ENCODE data around the gene ABI3BP.

ABI3BP gene

DNA sequence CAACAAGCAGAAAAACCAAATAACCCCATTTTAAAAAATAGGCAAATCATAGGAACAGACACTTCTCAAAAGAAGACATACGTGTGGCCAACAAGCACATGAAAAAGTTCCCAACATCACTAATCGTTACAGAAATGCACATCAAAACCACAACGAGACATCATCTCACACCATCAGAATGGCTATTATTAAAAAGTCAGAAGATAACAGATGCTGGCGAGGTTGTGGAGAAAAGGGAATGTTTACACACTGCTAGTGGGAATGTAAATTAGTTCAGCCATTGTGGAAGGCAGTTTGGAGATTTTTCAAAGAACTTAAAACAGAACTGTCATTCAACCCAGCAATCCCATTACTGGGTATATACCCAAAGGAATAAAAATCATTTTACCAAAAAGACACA lies 60.7 kb downstream of the ABI3BP start:
- no peaks in the 10 kb centered on the region for H3K4me1 Mint-ChIP-seq
- no peak overlapping the region for H3K4me3 Mint-ChIP-seq
- H3K27ac Mint-ChIP-seq, result no peak overlapping the region
- no peaks in the 10 kb centered on the region for H3K36me3 Mint-ChIP-seq
- H3K27me3 Mint-ChIP-seq, result peaks cover 5% of the 10 kb centered on the region
- H3K9me3 Mint-ChIP-seq, result peaks cover 4% of the 10 kb centered on the region

- Mint-ChIP-seq H3K27me3 (peaks cover 5% of the 10 kb centered on the region), H3K27ac (no peak overlapping the region), H3K4me1 (no peaks in the 10 kb centered on the region), H3K36me3 (no peaks in the 10 kb centered on the region), H3K9me3 (peaks cover 4% of the 10 kb centered on the region), H3K4me3 (no peak overlapping the region)
Observed at GRCh38 chr3:100928638-100929428, 64.4 kb downstream of the ABI3BP start.

- H3K27me3 Mint-ChIP-seq, result peaks cover 8% of the 10 kb centered on the region
- H3K9me3 Mint-ChIP-seq, result peaks cover 4% of the 10 kb centered on the region
- no peaks in the 10 kb centered on the region for H3K4me1 Mint-ChIP-seq
- H3K27ac Mint-ChIP-seq, result no peak overlapping the region
- H3K36me3 Mint-ChIP-seq, result no peaks in the 10 kb centered on the region
- no peak overlapping the region for H3K4me3 Mint-ChIP-seq
Observed at GRCh38 chr3:100927775-100928174, 65.4 kb downstream of the ABI3BP start.

DNA sequence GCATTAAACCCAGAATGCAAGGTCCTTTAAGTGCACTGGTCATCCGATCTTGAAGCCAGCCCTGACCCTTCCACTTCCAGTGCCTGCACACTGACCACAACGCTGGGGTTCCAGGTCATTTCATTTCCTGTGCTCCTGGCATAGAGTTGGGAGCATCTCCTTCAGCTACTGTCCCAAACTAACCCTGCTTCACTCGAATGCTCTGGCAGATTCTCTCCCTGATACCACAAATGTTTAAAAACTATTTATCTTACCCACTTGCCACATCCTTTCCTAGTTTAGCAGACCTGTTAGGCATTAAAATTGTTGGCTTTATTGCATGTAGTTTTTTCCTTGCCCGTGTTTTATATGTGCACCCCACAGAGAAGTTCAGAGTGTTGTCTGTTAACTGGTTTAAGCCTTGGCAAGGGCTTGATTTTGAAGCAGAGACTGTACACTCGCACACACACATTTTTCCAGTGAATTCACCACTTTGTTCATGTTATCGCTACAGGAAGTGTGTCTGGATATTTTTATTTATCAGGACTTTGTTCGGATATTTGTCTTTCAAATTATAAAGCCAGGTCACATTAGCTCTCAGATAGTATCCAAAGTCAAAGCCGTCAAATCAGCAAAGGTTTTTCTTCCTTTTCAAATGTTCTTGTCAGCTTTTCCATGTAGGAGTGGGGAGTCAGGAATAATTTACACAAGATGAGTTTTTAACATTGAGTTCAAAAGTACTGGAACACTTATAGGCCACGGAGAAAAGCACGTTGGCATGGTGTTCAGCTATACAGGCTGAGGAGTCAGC lies 77.3 kb downstream of the ABI3BP start:
- H3K9me3 Mint-ChIP-seq, result no peaks in the 10 kb centered on the region
- H3K27me3 Mint-ChIP-seq, result peaks cover 9% of the 10 kb centered on the region
- no peak overlapping the region for H3K27ac Mint-ChIP-seq
- H3K4me3 Mint-ChIP-seq, result no peak overlapping the region
- no peaks in the 10 kb centered on the region for H3K4me1 Mint-ChIP-seq
- H3K36me3 Mint-ChIP-seq, result no peaks in the 10 kb centered on the region

GRCh38 chr3:100913870-100914648 lies 79.2 kb downstream of the ABI3BP start:
- H3K9me3 Mint-ChIP-seq, result no peaks in the 10 kb centered on the region
- H3K27ac Mint-ChIP-seq, result no peak overlapping the region
- H3K36me3 Mint-ChIP-seq, result no peaks in the 10 kb centered on the region

DNA sequence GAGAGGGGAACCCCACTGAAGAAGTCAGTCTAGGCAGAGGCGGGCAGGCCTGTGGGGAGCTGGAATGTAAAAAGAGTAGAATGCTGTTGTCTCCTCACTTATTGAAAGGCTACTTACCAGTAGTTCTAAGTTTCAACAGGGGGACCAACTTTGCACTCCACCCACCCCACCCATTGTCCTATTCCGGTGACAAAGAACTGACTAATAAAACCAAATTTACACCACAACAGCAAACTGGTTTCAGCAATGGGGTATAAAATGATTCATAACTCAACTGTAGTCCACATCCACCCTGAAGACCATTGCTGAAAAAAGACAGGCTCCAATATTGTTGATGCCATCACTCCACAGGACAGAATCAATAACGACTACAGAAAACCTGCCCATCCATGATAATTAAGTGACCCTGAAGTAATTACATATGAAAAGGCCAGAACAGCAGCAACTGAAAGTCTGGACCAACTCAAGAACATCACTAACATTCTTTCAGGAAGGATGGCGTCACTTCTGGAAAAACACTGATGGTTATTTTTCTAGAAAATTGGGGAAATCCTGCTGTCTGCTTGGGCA lies 80.2 kb downstream of the ABI3BP start:
- H3K36me3 Mint-ChIP-seq, result no peaks in the 10 kb centered on the region
- no peaks in the 10 kb centered on the region for H3K9me3 Mint-ChIP-seq
- no peak overlapping the region for H3K4me3 Mint-ChIP-seq
- no peak overlapping the region for H3K27ac Mint-ChIP-seq
- no peaks in the 10 kb centered on the region for H3K4me1 Mint-ChIP-seq
- H3K27me3 Mint-ChIP-seq, result peaks cover 10% of the 10 kb centered on the region

More at GRCh38 chr3:100913870-100914648, 79.2 kb downstream of the ABI3BP start:
- no peak overlapping the region for H3K4me3 Mint-ChIP-seq
- peaks cover 8% of the 10 kb centered on the region for H3K27me3 Mint-ChIP-seq
- H3K4me1 Mint-ChIP-seq, result no peaks in the 10 kb centered on the region

DNA sequence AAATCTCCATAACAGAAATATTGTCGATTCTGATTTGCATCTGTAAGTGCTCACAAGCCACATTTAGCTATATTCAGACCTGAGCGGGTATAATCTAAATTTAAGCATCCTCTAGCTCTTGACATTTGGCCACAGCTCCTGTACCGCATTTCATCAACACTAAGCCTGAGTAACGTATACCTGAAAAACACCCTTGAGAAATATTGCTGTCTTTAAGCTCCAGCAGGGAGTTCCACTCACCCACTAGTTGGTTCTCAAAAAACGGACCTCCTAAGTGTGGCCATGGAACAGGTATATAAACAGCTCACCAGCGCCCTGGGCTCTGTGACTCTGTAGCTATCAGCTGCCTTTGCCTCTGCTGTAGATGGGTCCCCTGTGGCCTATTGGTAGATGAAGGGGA lies 80.7 kb downstream of the ABI3BP start:
- H3K9me3 Mint-ChIP-seq, result no peaks in the 10 kb centered on the region
- peaks cover 10% of the 10 kb centered on the region for H3K27me3 Mint-ChIP-seq
- no peaks in the 10 kb centered on the region for H3K4me1 Mint-ChIP-seq
- H3K4me3 Mint-ChIP-seq, result no peak overlapping the region
- no peaks in the 10 kb centered on the region for H3K36me3 Mint-ChIP-seq
- no peak overlapping the region for H3K27ac Mint-ChIP-seq

DNA sequence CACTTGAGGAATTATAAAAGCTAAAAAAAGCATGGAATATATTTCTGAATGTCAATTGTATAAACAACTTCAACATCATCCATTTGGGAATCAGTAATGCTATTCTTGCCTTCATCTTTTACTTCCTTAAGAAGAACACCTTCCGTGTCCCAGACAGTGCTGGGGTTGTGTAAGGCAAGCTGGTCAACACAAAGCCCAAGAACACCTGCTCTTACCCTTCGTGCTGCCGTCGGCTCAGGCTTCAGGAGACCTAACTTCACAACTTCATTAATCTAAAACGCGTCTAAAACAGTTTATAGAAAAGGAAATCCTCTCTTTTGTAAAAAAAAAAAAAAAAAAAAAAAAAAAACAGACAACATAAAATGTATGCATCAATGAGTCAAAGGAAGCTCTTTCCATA lies 81.3 kb downstream of the ABI3BP start:
- Mint-ChIP-seq H3K27ac (no peak overlapping the region), H3K27me3 (peaks cover 9% of the 10 kb centered on the region), H3K4me1 (no peaks in the 10 kb centered on the region), H3K4me3 (no peak overlapping the region), H3K36me3 (no peaks in the 10 kb centered on the region), H3K9me3 (no peaks in the 10 kb centered on the region)

- no peak overlapping the region for H3K4me3 Mint-ChIP-seq
Observed at GRCh38 chr3:100910986-100911385, 82.2 kb downstream of the ABI3BP start.

DNA sequence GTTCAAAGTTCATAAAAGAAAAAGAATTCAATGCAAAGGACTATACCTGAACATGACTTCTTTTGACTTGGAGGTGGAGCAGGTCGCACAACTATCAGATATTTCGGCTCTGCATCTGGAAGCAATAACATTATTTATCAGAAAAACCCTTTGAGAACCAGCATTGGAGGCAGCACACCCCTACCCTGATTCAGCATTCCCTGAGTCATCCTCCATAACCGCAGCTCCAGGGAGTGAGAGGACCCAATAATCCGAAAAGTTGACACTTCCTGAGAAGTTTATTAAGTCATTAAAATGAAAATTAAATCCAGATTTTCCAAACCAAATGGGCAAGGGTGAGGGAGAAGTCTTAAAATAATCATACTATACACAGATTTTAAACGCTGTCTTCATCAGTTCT lies 90.6 kb downstream of the ABI3BP start:
- no peaks in the 10 kb centered on the region for H3K9me3 Mint-ChIP-seq
- H3K4me3 Mint-ChIP-seq, result no peak overlapping the region
- H3K27me3 Mint-ChIP-seq, result peaks cover 11% of the 10 kb centered on the region

More at GRCh38 chr3:100910986-100911385, 82.2 kb downstream of the ABI3BP start:
- H3K4me1 Mint-ChIP-seq, result no peaks in the 10 kb centered on the region
- no peaks in the 10 kb centered on the region for H3K36me3 Mint-ChIP-seq
- H3K27ac Mint-ChIP-seq, result no peak overlapping the region
- H3K9me3 Mint-ChIP-seq, result no peaks in the 10 kb centered on the region
- H3K27me3 Mint-ChIP-seq, result peaks cover 9% of the 10 kb centered on the region

DNA sequence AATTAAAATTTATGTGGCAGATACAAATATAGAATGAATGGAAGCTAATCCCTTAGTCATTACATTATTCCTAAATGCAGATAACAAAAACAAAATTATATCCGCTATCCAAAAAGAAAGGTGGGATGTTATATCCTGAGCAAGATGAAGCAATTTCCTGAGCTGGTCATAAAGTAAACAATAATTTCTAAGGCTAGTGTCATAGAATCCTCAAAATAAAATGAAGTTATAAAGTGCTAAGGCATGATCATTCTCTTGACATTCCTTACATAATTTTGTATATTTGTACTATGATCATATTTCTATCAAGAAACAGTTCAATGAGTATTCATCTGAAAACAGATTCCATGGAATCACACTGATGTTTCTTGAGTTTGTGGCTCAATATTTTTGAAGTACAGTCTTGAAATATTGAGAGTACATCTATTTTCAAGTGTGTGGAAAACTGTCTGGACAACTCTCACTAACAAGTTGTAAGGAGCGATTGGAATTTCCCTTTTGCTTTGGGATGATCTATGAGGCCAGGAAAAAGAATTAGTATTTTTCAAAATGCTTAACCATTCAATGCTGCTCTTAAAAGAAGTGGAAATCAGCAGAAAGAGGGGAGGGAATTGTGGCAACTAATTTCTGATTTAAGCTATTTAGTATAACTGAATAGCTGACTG lies 92.4 kb downstream of the ABI3BP start:
- Mint-ChIP-seq H3K9me3 (no peaks in the 10 kb centered on the region), H3K4me1 (no peaks in the 10 kb centered on the region), H3K36me3 (no peaks in the 10 kb centered on the region), H3K27me3 (peaks cover 11% of the 10 kb centered on the region), H3K27ac (no peak overlapping the region), H3K4me3 (no peak overlapping the region)

More for the DNA sequence above, 90.6 kb downstream of the ABI3BP start:
- no peaks in the 10 kb centered on the region for H3K4me1 Mint-ChIP-seq
- no peak overlapping the region for H3K27ac Mint-ChIP-seq
- no peaks in the 10 kb centered on the region for H3K36me3 Mint-ChIP-seq

DNA sequence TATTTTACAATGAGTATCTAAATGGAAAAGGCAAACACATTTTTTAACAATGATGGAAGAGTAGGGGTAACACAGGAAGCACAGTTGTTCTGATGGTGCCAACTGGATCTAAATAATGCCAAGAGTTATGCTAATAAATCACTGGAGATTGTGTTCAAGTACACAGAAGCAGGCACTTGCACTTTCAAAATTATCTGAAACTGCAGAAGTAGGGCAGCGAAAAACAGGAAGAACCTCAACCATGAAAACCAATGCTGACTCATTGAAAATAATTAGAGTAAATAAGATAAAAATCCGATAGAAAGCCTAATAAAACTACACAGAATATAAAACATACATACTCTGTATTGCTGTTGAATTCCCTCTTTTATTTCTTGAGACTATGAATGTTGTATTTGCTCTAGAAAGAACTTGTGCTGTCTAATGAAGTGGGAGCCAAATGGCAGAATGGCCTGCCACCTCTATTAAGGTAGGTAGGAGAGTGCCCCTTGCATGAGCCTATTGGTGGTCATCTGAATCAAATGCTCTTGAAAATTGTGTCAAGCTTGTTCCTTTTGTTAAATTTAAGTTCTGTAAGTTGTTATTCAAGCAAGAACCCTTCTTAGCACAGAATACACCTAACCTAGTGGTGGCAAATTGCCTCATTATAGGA lies 93.7 kb downstream of the ABI3BP start:
- Mint-ChIP-seq H3K4me1 (no peaks in the 10 kb centered on the region), H3K9me3 (no peaks in the 10 kb centered on the region), H3K27ac (no peak overlapping the region), H3K36me3 (no peaks in the 10 kb centered on the region), H3K4me3 (no peak overlapping the region), H3K27me3 (peaks cover 11% of the 10 kb centered on the region)

DNA sequence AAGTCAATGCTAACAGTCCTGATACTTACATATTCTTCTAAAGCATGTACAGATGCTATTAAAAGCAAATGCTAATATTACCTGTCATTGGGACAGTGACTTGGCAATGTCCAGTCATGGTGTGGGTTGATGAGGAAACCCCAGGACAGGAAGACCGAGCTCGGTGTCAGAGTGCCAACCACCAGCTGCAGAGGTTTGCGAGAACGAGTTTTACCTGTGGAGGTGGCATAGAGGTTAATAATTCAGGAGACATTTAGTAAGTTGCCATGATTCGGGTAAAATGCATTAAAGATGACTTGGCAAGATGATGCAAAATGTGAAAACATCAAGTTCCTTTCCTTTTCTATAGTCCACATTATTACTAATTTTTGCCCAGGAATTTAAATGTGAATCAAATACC lies 94.5 kb downstream of the ABI3BP start:
- peaks cover 12% of the 10 kb centered on the region for H3K27me3 Mint-ChIP-seq
- H3K36me3 Mint-ChIP-seq, result no peaks in the 10 kb centered on the region
- no peak overlapping the region for H3K4me3 Mint-ChIP-seq
- no peaks in the 10 kb centered on the region for H3K4me1 Mint-ChIP-seq
- H3K27ac Mint-ChIP-seq, result no peak overlapping the region
- H3K9me3 Mint-ChIP-seq, result no peaks in the 10 kb centered on the region

GRCh38 chr3:100896994-100897393 lies 96.2 kb downstream of the ABI3BP start:
- Mint-ChIP-seq H3K27ac (no peak overlapping the region), H3K4me3 (no peak overlapping the region), H3K36me3 (no peaks in the 10 kb centered on the region), H3K9me3 (no peaks in the 10 kb centered on the region), H3K27me3 (peaks cover 16% of the 10 kb centered on the region), H3K4me1 (no peaks in the 10 kb centered on the region)

Measured in activated naive CD4-positive, alpha-beta T cell treated with anti-CD3 and anti-CD28 coated beads, Interleukin-2, amount 50 U/mL, for 24 hours (primary cell).